ENCODE results near the gene TMEM247. TPM values are rescaled to one million over a fixed set of nuclear protein-coding genes. Genes with fewer than 3 reads are reported as not detected.

The TMEM247 gene
- total and polyA plus RNA-seq, 2 of the 8 experiments (the other 6 are each of a cell fraction or from before 2014, with no cell fraction given) = not detected

DNA sequence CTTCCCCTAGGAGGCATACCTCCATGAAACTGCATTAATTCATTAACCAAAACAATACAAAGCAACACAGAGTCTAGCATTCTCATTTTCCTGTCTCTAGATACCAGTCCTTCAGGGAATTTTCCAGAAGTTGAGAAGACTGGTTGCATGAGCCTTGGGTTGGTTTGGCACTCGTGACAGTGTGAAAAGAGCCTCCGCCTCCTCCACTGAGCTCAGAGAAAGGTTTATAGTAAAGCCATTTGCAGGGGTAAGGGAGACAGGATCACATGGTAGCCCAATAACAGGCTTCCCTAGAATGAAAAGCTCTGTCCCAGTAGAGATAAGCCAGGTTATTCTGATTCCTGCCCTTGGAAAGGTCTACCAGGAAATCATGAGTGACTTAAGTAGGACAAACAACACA lies 9.7 kb upstream of the TMEM247 start:
- Histone ChIP-seq H2BK5ac (ENCODE audit: low read depth, low read length) (no peak overlapping the region), H3K23me2 (ENCODE audit: low read depth, low read length) (no peaks in the 10 kb centered on the region), H4K8ac (ENCODE audit: extremely low read depth, insufficient read depth, low read length) (no peak overlapping the region), H3K56ac (replicated peaks; ENCODE audit: insufficient read length, low read depth, low read length) (no peak overlapping the region), H2BK120ac (replicated peaks; ENCODE audit: low read depth, low read length) (no peak overlapping the region), H3K4me1 (replicated peaks in 1 of 4; ENCODE audit: control insufficient read depth in 3 of 4, insufficient read depth in 4 of 4, low read length in 3 of 4) (no peaks in the 10 kb centered on the region), H3K9ac (replicated peaks in 1 of 4; ENCODE audit: extremely low read depth in 1 of 4, low read depth in 3 of 4, low read length in 3 of 4) (no peak overlapping the region), H3K9me3 (ENCODE audit: insufficient read depth in 2 of 2, low read depth in 1 of 2, low read length in 1 of 2) (no peaks in the 10 kb centered on the region), H3K4me2 (ENCODE audit: insufficient read depth in 1 of 2, low read depth in 2 of 2, low read length in 2 of 2) (no peak overlapping the region), H3K27ac (ENCODE audit: low read depth, low read length) (no peak overlapping the region), H3K14ac (ENCODE audit: insufficient read length) (no peak overlapping the region), H3K4me3 (ENCODE audit: extremely low read depth in 1 of 4, insufficient read depth in 2 of 4, low read depth in 3 of 4, low read length in 4 of 4) (no peak overlapping the region), H4K5ac (ENCODE audit: insufficient read length, low read depth, low read length) (no peak overlapping the region), H2BK12ac (ENCODE audit: low read depth, low read length) (no peak overlapping the region), H3K27me3 (replicated peaks in 1 of 4; ENCODE audit: control insufficient read depth in 3 of 4, extremely low read depth in 1 of 4, insufficient read depth in 3 of 4, low read length in 3 of 4) (no peaks in the 10 kb centered on the region), H3K79me2 (ENCODE audit: control insufficient read depth in 1 of 2, insufficient read depth in 2 of 2, low read length in 2 of 2) (no peaks in the 10 kb centered on the region), H2AFZ (ENCODE audit: low read length) (no peak overlapping the region), H3K79me1 (ENCODE audit: low read depth, low read length) (no peaks in the 10 kb centered on the region), H3K36me3 (ENCODE audit: control insufficient read depth in 2 of 4, insufficient read depth in 4 of 4, low read length in 3 of 4) (no peaks in the 10 kb centered on the region), H2AK5ac (ENCODE audit: low read depth, low read length) (no peak overlapping the region), H3K23ac (ENCODE audit: insufficient read length) (no peak overlapping the region), H2BK15ac (ENCODE audit: low read length) (no peak overlapping the region), H3K4ac (replicated peaks; ENCODE audit: insufficient read length, low read depth, low read length) (no peak overlapping the region), H3K18ac (ENCODE audit: extremely low read depth, low read length) (no peak overlapping the region), H4K20me1 (replicated peaks in 1 of 2; ENCODE audit: control insufficient read depth in 1 of 2, insufficient read depth in 2 of 2, low read length in 2 of 2) (no peaks in the 10 kb centered on the region), H4K91ac (replicated peaks; ENCODE audit: insufficient read length, low read length) (no peak overlapping the region), H2BK20ac (ENCODE audit: low read length) (no peak overlapping the region)
- ChIA-PET POLR2A (ENCODE audit: partially characterized antibody) (no interaction called here), CTCF (ENCODE audit: partially characterized antibody) (interaction anchor here (0.9 to 2.5 kb wide), 7 partner anchors 9 to 166 kb away, joined by 3 to 9 read pairs (median 3); partner anchors contain the start of gene TMEM247)
- 93% methylated on average over 2 of the region's 2 CpGs; no CpG with 5 or more reads in 1 of the 2 experiments for WGBS, 2 experiments (ENCODE audit: extremely low coverage in 1 of 2, insufficient coverage in 1 of 2, insufficient read length in 1 of 2, insufficient replicate concordance in 2 of 2, low coverage in 1 of 2, low lambda C conversion rate in 2 of 2, missing lambda C conversion rate in 1 of 2)
- FAIRE-seq = no peak
- no peak for DNase-seq (ENCODE audit: low read depth in 1 of 2, low spot score in 2 of 2)
- TF ChIP-seq NANOG (IDR thresholded peaks at IDR 0.05; ENCODE audit: insufficient read depth, low read depth, low read length, poor library complexity, severe bottlenecking) (no peak), EGR1 (IDR thresholded peaks at IDR 0.05; ENCODE audit: borderline replicate concordance, low read depth, low read length) (no peak), TAF7 (optimal IDR thresholded peaks at IDR 0.05; ENCODE audit: borderline replicate concordance, low read depth, low read length) (no peak), BCL11A (IDR thresholded peaks at IDR 0.05; ENCODE audit: low read depth in 2 of 2, low read length in 2 of 2) (no peak), JUN (IDR thresholded peaks at IDR 0.05; ENCODE audit: low read depth, low read length) (no peak), SAP30 (IDR thresholded peaks at IDR 0.05; ENCODE audit: insufficient read depth, insufficient replicate concordance, low read length) (no peak), RAD21 (IDR thresholded peaks at IDR 0.05 in 1 of 2, conservative IDR thresholded peaks at IDR 0.05 in 1 of 2; ENCODE audit: low read depth in 2 of 2, low read length in 2 of 2) (no peak), SP2 (IDR thresholded peaks at IDR 0.05; ENCODE audit: low read length) (no peak), SIRT6 (IDR thresholded peaks at IDR 0.05; ENCODE audit: low read length) (no peak), YY1 (IDR thresholded peaks at IDR 0.05; ENCODE audit: low read depth, low read length) (no peak), JUND (IDR thresholded peaks at IDR 0.05; ENCODE audit: low read length) (no peak)
- TF ChIP-seq, protein P1, sequence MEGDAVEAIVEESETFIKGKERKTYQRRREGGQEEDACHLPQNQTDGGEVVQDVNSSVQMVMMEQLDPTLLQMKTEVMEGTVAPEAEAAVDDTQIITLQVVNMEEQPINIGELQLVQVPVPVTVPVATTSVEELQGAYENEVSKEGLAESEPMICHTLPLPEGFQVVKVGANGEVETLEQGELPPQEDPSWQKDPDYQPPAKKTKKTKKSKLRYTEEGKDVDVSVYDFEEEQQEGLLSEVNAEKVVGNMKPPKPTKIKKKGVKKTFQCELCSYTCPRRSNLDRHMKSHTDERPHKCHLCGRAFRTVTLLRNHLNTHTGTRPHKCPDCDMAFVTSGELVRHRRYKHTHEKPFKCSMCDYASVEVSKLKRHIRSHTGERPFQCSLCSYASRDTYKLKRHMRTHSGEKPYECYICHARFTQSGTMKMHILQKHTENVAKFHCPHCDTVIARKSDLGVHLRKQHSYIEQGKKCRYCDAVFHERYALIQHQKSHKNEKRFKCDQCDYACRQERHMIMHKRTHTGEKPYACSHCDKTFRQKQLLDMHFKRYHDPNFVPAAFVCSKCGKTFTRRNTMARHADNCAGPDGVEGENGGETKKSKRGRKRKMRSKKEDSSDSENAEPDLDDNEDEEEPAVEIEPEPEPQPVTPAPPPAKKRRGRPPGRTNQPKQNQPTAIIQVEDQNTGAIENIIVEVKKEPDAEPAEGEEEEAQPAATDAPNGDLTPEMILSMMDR (IDR thresholded peaks at IDR 0.05; ENCODE audit: control extremely low read depth in 1 of 3, insufficient read depth in 1 of 3, low read depth in 1 of 3, low read length in 3 of 3) = no peak

Measured in H1 (cell line).